A549 (cell line): ENCODE data around the gene PAGR1. TPM values are rescaled to one million over a fixed set of nuclear protein-coding genes. Genes with fewer than 3 reads are reported as not detected.

Experiments used
- ATAC-seq, 2 experiments: fragments of 200-7000 bp in 1 of 2; fragments of >200 bp in 1 of 2; cut with Nextera tagmentation in 1 of 2; cut with Tn5 transposase in 1 of 2; 3 replicates each; pipeline versions ENCODE4 v1.8.0 to v1.9.1; 2018 to 2020; ENCODE audit warnings: mild to moderate bottlenecking in 1 of 2, moderate library complexity in 1 of 2
- CTCF ChIA-PET: fragments of 300-600 bp; sonication (Branson Sonifier 250); formaldehyde crosslinking; extraction: SDS; loops from one replicate; lab custom pipeline; 2021; ENCODE audit warnings: antibody characterized with exemption, inconsistent platforms; lab: Yijun Ruan, JAX
- POLR2A ChIA-PET: fragments of 350-600 bp; formaldehyde crosslinking; extraction: SDS; loops from one replicate; lab custom pipeline; 2021; ENCODE audit warnings: antibody characterized with exemption, inconsistent platforms; lab: Yijun Ruan, JAX
- DNase-seq, 2 experiments: peaks; one replicate each; pipeline versions ENCODE4 v3.0.0 to v3.0.0-alpha.2; 2011 to 2016; ENCODE audit warnings: low read depth in 1 of 2, low spot score in 1 of 2
- FAIRE-seq: peaks from 2 replicates; lab custom pipeline; 2011; peaks lifted over from hg19 to GRCh38; lab: Jason Lieb, UNC
- H3K27ac ChIP-seq, 2 experiments: fragments of >200 bp; sonication (Bioruptor Twin); formaldehyde crosslinking; 3 replicates each; pipeline ENCODE4 v1.5.1; 2016 to 2017
- H3K4me1 ChIP-seq: fragments of >200 bp; sonication (Bioruptor Twin); formaldehyde crosslinking; 3 replicates; pipeline ENCODE4 v1.6.1; 2016
- H3K4me2 ChIP-seq: fragments of >200 bp; sonication (Bioruptor Twin); formaldehyde crosslinking; 3 replicates; pipeline ENCODE4 v1.6.1; 2016
- H3K4me3 ChIP-seq: fragments of >200 bp; sonication (Bioruptor Twin); formaldehyde crosslinking; 3 replicates; pipeline ENCODE4 v1.5.1; 2016
- H3K9me3 ChIP-seq: fragments of >200 bp; sonication (Bioruptor Twin); formaldehyde crosslinking; 3 replicates; pipeline ENCODE4 v1.6.1; 2016
- CBX2 ChIP-seq: fragments of 200-600 bp; sonication (generic); IDR thresholded peaks from 2 replicates; pipeline ENCODE4 v1.6.1; 2016; ENCODE audit warnings: low read depth, mild to moderate bottlenecking, borderline replicate concordance
- CEBPB ChIP-seq, 2 experiments: fragments of >200 bp in 1 of 2; sonication (Bioruptor Twin) in 1 of 2; formaldehyde crosslinking in 1 of 2; IDR thresholded peaks; 2 replicates each; pipeline ENCODE4 v1.6.1; 2012 to 2016
- EHF ChIP-seq: fragments of 250-450 bp; sonication (Bioruptor Pico); IDR thresholded peaks from 2 replicates; pipeline ENCODE4 v1.5.0; 2020; ENCODE audit warnings: mild to moderate bottlenecking
- ESRRA ChIP-seq: fragments of 150-350 bp; IDR thresholded peaks from 2 replicates; pipeline ENCODE4 v1.6.1; 2014; ENCODE audit warnings: mild to moderate bottlenecking, low read length, borderline replicate concordance
- FOSB ChIP-seq: fragments of 250-450 bp; sonication (Bioruptor Pico); IDR thresholded peaks from 2 replicates; pipeline ENCODE4 v1.5.0; 2020; ENCODE audit warnings: mild to moderate bottlenecking, moderate library complexity
- HOXA7 ChIP-seq: fragments of 250-450 bp; sonication (Bioruptor Pico); IDR thresholded peaks from 2 replicates; pipeline ENCODE4 v1.5.0; 2020; ENCODE audit warnings: mild to moderate bottlenecking, moderate library complexity
- JUN ChIP-seq, 2 experiments: fragments of >200 bp; sonication (Bioruptor Twin); formaldehyde crosslinking; IDR thresholded peaks; 2 replicates in 1 of 2; 3 replicates in 1 of 2; pipeline ENCODE4 v1.6.1; 2016 to 2017
- KDM1A ChIP-seq: fragments of 200-600 bp; sonication (generic); IDR thresholded peaks from 2 replicates; pipeline ENCODE4 v1.6.1; 2016; ENCODE audit warnings: low read depth, mild to moderate bottlenecking
- MAZ ChIP-seq: fragments of 150-350 bp; IDR thresholded peaks from 2 replicates; pipeline ENCODE4 v1.6.1; 2014; ENCODE audit warnings: antibody characterized with exemption, low read depth, low read length, borderline replicate concordance
- MYC ChIP-seq: IDR thresholded peaks from 2 replicates; pipeline ENCODE4 v1.6.1; 2012; ENCODE audit warnings: mild to moderate bottlenecking, inconsistent platforms, low read length, improper control_type of control experiment, borderline replicate concordance
- POLR2A ChIP-seq: IDR thresholded peaks from 2 replicates; pipeline ENCODE4 v1.6.1; 2012; ENCODE audit warnings: mild to moderate bottlenecking, low read length
- ZSCAN20 ChIP-seq: fragments of 250-450 bp; sonication (Bioruptor Pico); IDR thresholded peaks from 2 replicates; pipeline ENCODE4 v1.8.0; 2022; ENCODE audit warnings: mild to moderate bottlenecking, moderate library complexity
- WGBS: methylation state at CpG from one replicate; pipeline ENCODE4 v1.1.6; 2017; ENCODE audit errors: missing lambda C conversion rate; 5-methylcytosine and 5-hydroxymethylcytosine counted together
- polyA plus RNA-seq, 4 experiments: library from polyadenylated mRNA; depleted of rRNA in 3 of 4; stranded (reverse); fragments of >200 nt; fragmentation: RNase III in 1 of 4; extraction: RNeasy Plus Mini Kit Qiagen cat#74134 plus additional on column Dnase treatment in 1 of 4; gene quantifications; 2 replicates in 3 of 4; 3 replicates in 1 of 4; pipeline ENCODE4 v1.2.3, GENCODE V29; 2011 to 2017
- TF ChIP-seq, protein P1 (sequence below): IDR thresholded peaks from 2 replicates; pipeline ENCODE4 v1.6.1; 2012; ENCODE audit warnings: low read depth, borderline replicate concordance
- TF ChIP-seq, protein P2 (sequence below): fragments of >200 bp; sonication (Bioruptor Twin); formaldehyde crosslinking; IDR thresholded peaks from 3 replicates; pipeline ENCODE4 v1.6.1; 2016
- TF ChIP-seq, protein P3 (sequence below): IDR thresholded peaks from 2 replicates; pipeline ENCODE4 v1.6.1; 2012
- TF ChIP-seq, protein P4 (sequence below): IDR thresholded peaks from 2 replicates; pipeline ENCODE4 v1.6.1; 2012

PAGR1 gene
- polyA plus RNA-seq, 2 of the 4 experiments (the other 2 are of a cell fraction) = 26.7 to 44.5 TPM

DNA sequence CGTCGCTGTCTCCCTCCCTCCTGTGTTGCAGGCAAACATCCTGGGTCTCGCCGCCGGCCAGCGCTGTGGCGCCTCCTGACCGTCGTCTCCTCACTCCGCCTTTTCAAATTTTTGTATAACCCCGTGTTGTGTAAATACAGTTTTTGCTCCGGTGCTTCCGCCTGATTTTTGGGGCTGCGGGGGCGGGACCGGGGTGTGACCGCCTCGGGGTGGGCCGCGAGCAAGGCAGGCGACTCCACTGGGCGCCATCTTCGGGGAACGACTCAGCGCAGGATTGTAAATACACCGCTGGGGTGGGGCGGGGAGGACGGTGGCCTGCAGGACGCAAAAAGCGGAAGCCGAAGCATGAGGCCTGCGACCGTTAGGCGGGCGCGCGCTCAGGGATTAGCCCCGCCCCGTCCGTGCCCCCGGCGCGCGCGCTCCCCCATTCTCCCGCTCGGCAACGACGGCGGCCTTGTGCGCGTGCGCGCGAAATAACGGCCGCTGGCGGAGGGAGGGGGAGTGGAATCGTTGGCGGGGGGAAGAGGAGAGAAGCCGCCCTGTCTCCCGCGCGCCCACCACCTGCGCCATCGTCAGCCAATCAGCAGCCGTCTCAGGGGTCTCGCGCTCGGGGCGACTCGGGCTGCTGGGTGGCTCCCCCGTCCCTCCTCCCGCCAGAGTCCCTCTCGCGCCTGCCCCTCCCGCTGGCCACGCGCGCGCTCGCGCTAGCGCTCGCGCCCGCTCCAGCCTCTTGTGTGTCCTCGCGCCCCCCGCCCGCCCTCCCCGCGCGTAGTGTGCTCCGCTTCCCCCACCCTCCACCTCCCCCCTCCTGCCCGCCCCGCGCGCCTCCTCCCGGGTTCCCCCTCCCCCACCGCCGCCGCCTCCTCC is 10.5 kb upstream of the PAGR1 start (continued):
- TF ChIP-seq EHF (CRISPR knock-in tag) = no peak
- peak; percentile 66; the same call in 1 of the 2 replicates for TF ChIP-seq HOXA7 (CRISPR knock-in tag)
- no peak; the same call in 1 of the 2 replicates for TF ChIP-seq FOSB (CRISPR knock-in tag)
- TF ChIP-seq CEBPB (IDR thresholded peaks at IDR 0.05) = no peak
- TF ChIP-seq JUN (IDR thresholded peaks at IDR 0.05) = peak; percentile 81 to 98
- 0 out of 2 replicates have a peak, but pooled peaks have one; percentile 17 for TF ChIP-seq ZSCAN20 (CRISPR knock-in tag)
- no peak for TF ChIP-seq KDM1A
- TF ChIP-seq, protein P1, sequence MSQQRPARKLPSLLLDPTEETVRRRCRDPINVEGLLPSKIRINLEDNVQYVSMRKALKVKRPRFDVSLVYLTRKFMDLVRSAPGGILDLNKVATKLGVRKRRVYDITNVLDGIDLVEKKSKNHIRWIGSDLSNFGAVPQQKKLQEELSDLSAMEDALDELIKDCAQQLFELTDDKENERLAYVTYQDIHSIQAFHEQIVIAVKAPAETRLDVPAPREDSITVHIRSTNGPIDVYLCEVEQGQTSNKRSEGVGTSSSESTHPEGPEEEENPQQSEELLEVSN = peak; percentile 79; the same call in 1 of the 2 replicates

DNA sequence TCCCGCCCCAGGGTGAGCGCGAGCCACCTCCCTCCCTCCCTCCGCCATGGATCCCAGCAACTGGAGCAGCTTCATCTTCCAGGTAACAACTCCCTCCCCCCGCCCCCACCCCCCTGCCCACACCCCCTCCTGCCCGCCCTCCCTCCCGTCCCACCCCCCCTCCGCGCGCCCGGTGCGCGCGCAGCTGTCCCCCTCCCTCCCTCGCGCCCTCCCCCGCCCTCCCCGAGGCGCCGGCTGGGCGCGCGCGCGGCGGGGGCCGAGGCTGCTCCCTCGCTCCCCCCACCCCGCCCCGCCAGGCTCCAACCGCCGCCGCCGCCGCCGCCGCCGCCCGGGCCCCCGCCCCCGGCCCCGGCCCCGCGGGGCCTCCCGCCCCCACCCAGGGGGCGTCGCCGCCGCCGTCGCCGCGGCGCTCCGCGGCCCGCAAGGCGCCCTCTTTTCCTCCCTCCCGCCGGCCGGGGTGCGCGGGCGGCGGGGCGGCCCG is 9.8 kb upstream of the PAGR1 start, which contains the start of gene MAZ:
MAZ (plus strand) TSS at position 431 of the 481 bp plus-strand sequence. CDS start 173 bp downstream, outside the sequence.
- ChIA-PET POLR2A (interaction anchor here (0.5 to 3.7 kb wide), 6 partner anchors 10 to 528 kb away, joined by 3 to 25 read pairs (median 7); partner anchors contain the start of genes KIF22, MVP and PAGR1), CTCF (interaction anchor here (1.5 to 24.4 kb wide), 3 partner anchors 13 to 60 kb away, joined by 3 to 568 read pairs (median 74); partner anchors contain the start of genes MVP and PAGR1)
- no peaks in the 10 kb centered on the region for H3K9me3 ChIP-seq
- peak within 1 kb of the TSS; percentile 98 to 99 for H3K27ac ChIP-seq
- ATAC-seq (peak in 1 of 2 experiments; percentile 15; a peak in 3 of 6 replicates), DNase-seq (peak in 1 of 2 experiments; percentile 96), FAIRE-seq (no peak)
- no peak for TF ChIP-seq CBX2
- 0 out of 2 replicates have a peak, but pooled peaks have one; percentile 32 for TF ChIP-seq MYC
- H3K4me1 ChIP-seq = peaks cover 44% of the 10 kb centered on the region
- peak within 1 kb of the TSS; percentile 90 for H3K4me3 ChIP-seq
- peak within 1 kb of the TSS; percentile 94 for H3K4me2 ChIP-seq
- WGBS = no CpG with 5 or more reads among the region's 67 CpGs

DNA sequence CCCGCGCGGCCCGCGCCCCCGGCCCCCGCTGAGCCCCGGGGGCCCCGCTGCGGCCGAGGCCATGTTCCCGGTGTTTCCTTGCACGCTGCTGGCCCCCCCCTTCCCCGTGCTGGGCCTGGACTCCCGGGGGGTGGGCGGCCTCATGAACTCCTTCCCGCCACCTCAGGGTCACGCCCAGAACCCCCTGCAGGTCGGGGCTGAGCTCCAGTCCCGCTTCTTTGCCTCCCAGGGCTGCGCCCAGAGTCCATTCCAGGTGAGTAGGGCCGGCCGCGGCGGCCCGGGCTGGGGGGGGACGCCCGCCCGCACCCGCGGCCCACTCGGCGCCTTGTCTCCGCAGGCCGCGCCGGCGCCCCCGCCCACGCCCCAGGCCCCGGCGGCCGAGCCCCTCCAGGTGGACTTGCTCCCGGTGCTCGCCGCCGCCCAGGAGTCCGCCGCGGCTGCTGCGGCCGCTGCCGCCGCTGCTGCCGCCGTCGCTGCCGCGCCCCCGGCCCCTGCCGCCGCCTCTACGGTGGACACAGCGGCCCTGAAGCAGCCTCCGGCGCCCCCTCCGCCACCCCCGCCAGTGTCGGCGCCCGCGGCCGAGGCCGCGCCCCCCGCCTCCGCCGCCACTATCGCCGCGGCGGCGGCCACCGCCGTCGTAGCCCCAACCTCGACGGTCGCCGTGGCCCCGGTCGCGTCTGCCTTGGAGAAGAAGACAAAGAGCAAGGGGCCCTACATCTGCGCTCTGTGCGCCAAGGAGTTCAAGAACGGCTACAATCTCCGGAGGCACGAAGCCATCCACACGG is 9.1 kb upstream of the PAGR1 start:
- no CpG with 5 or more reads among the region's 99 CpGs for WGBS
- Histone ChIP-seq H3K9me3 (no peaks in the 10 kb centered on the region), H3K4me2 (peak overlapping the region; percentile 94), H3K4me1 (peaks cover 44% of the 10 kb centered on the region), H3K27ac (peak overlapping the region; percentile 98 to 99), H3K4me3 (peak overlapping the region; percentile 90)
- POLR2A ChIA-PET = interaction anchor here (0.6 to 3.7 kb wide), 8 partner anchors 9 to 528 kb away, joined by 3 to 25 read pairs (median 8); partner anchors contain the start of genes KIF22, MVP, PAGR1 and SEZ6L2
- TF ChIP-seq, protein P2, sequence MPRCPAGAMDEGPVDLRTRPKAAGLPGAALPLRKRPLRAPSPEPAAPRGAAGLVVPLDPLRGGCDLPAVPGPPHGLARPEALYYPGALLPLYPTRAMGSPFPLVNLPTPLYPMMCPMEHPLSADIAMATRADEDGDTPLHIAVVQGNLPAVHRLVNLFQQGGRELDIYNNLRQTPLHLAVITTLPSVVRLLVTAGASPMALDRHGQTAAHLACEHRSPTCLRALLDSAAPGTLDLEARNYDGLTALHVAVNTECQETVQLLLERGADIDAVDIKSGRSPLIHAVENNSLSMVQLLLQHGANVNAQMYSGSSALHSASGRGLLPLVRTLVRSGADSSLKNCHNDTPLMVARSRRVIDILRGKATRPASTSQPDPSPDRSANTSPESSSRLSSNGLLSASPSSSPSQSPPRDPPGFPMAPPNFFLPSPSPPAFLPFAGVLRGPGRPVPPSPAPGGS = peak; percentile 26; the same call in 1 of the 3 replicates
- TF ChIP-seq ESRRA (no peak), JUN (IDR thresholded peaks at IDR 0.05) (no peak), POLR2A (peak; percentile 31; the same call in 1 of the 2 replicates), MAZ (no peak; the same call in 1 of the 2 replicates)
- TF ChIP-seq, protein P1 = peak; percentile 73
- TF ChIP-seq, protein P3, sequence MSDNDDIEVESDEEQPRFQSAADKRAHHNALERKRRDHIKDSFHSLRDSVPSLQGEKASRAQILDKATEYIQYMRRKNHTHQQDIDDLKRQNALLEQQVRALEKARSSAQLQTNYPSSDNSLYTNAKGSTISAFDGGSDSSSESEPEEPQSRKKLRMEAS = peak; percentile 74
- TF ChIP-seq, protein P4, sequence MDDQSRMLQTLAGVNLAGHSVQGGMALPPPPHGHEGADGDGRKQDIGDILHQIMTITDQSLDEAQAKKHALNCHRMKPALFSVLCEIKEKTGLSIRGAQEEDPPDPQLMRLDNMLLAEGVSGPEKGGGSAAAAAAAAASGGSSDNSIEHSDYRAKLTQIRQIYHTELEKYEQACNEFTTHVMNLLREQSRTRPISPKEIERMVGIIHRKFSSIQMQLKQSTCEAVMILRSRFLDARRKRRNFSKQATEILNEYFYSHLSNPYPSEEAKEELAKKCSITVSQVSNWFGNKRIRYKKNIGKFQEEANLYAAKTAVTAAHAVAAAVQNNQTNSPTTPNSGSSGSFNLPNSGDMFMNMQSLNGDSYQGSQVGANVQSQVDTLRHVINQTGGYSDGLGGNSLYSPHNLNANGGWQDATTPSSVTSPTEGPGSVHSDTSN = 0 out of 2 replicates have a peak, but pooled peaks have one; percentile 22
- peak in 1 of 2 experiments; percentile 88 for DNase-seq
- peak in 1 of 2 experiments; percentile 2; a peak in 2 of 6 replicates for ATAC-seq
- FAIRE-seq = no peak
- CTCF ChIA-PET = interaction anchor here (0.8 to 24.4 kb wide), 25 partner anchors 8 to 235 kb away, joined by 3 to 568 read pairs (median 4); partner anchors contain the start of genes ASPHD1, KIF22, MVP and PAGR1
